ENCODE results near the gene SRGAP2B. TPM values are rescaled to one million over a fixed set of nuclear protein-coding genes. Genes with fewer than 3 reads are reported as not detected.
"Not testable (repeated sequence)": the region's sequence is repeated elsewhere in the genome, so short reads cannot be mapped to it uniquely, and the experiment has no call there.

Gene SRGAP2B
- polyA plus RNA-seq, 1 donor: 12.4 TPM

DNA sequence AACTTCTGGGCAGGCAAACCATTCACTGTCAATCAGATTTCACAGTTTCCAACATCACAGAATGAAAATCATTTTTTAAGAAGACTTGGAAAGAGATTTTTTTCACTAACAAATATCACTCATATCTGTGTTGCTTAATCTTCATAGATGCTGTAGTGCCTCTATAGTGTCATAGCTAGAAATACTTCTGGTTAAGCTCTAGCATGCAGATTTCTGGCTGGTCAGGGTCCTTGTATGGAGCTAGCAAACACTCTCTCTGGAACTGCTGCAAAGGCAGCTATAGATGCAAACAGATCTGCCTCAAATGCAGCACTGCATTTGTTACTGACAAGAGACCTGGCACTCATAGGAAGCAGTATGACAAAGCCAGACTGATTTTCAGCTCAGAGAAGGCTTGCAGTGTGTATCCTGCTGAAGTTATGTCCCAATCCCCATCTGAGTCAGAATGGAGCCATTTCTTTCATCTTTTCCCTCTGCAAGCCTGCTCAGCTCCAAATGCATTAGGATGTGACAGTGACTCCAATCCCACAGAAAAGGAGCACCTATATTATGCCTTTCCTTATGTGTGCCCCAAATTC lies 99.2 kb downstream of the SRGAP2B start:
- H3K36me3 ChIP-seq (ENCODE audit: control insufficient read depth, insufficient read depth, low read length); H3K27ac ChIP-seq (ENCODE audit: low read length); H3K4me1 ChIP-seq (ENCODE audit: control insufficient read depth, insufficient read depth, low read length); H3K4me3 ChIP-seq (ENCODE audit: low read length); H3K9me3 ChIP-seq (ENCODE audit: control insufficient read depth, low read depth, low read length); H3K27me3 ChIP-seq (ENCODE audit: control insufficient read depth, insufficient read depth, low read length): not testable (repeated sequence)
- DNase-seq: peak in 1 of 2 donors; percentile 1

DNA sequence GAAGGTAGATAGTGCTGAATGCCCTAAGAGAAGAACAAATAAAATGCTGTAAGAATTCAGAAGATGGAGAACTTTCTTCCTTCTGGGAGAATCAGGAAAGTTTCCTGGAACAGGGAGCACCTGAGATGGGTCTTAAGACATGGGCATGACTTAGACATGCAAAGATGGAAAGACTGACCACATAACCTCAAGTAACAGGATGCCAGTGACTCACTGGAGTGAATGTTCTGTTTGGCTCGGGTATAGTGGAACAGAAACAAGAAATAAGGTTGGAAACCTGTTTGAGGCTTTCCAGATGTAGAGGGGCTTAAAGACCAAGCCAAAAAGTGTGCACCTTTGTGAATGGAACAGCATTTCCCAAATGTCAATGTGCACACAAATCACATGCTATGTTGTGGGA lies 102.2 kb downstream of the SRGAP2B start:
- H3K36me3 ChIP-seq (ENCODE audit: control insufficient read depth, insufficient read depth, low read length); H3K9me3 ChIP-seq (ENCODE audit: control insufficient read depth, low read depth, low read length); H3K4me1 ChIP-seq (ENCODE audit: control insufficient read depth, insufficient read depth, low read length); H3K27ac ChIP-seq (ENCODE audit: low read length); H3K4me3 ChIP-seq (ENCODE audit: low read length); H3K27me3 ChIP-seq (ENCODE audit: control insufficient read depth, insufficient read depth, low read length); DNase-seq: not testable (repeated sequence)
- WGBS (ENCODE audit: insufficient coverage, low lambda C conversion rate): no CpG with 5 or more reads among the region's 1 CpG

DNA sequence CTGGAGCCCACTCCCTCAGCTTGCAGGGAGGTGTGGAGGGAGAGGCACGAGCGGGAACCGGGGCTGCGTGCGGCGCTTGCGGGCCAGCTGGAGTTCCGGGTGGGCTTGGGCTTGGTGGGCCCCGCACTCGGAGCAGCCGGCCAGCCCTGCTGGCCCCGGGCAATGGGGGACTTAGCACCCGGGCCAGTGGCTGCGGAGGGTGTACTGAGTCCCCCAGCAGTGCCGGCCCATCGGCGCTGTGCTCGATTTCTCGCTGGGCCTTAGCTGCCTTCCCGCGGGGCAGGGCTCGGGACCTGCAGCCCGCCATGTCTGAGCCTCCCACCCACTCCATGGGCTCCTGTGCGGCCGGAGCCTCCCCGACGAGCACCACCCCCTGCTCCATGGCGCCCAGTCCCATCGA lies 104.5 kb downstream of the SRGAP2B start:
- not testable (repeated sequence) for DNase-seq

DNA sequence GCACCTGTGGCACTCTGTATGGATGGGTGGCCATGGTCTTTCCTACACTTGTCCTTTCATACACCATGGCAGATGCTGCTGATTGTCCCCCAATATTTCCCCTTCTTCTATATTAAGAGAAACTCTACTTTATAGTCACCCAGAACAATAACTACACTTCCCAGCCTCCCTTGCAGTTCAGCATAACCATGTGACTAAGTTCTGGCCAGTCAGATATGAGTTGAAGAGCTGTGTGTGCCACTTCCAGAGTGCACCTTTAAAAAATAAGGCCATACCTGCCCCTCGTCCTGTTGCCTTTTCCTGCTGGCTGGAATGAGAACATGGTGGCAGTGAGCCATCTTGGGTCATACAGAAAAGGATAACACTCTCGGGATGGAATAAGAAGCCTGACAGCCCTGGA lies 108.0 kb downstream of the SRGAP2B start:
- not testable (repeated sequence) for DNase-seq; H3K4me1 ChIP-seq (ENCODE audit: control insufficient read depth, insufficient read depth, low read length); H3K9me3 ChIP-seq (ENCODE audit: control insufficient read depth, low read depth, low read length); H3K27ac ChIP-seq (ENCODE audit: low read length); H3K4me3 ChIP-seq (ENCODE audit: low read length); H3K27me3 ChIP-seq (ENCODE audit: control insufficient read depth, insufficient read depth, low read length); H3K36me3 ChIP-seq (ENCODE audit: control insufficient read depth, insufficient read depth, low read length)
- WGBS (ENCODE audit: insufficient coverage, low lambda C conversion rate): no CpG with 5 or more reads among the region's 2 CpGs

More for the DNA sequence above, 104.5 kb downstream of the SRGAP2B start:
- not testable (repeated sequence) for H3K9me3 ChIP-seq (ENCODE audit: control insufficient read depth, low read depth, low read length); H3K27me3 ChIP-seq (ENCODE audit: control insufficient read depth, insufficient read depth, low read length); H3K27ac ChIP-seq (ENCODE audit: low read length); H3K36me3 ChIP-seq (ENCODE audit: control insufficient read depth, insufficient read depth, low read length); H3K4me3 ChIP-seq (ENCODE audit: low read length); H3K4me1 ChIP-seq (ENCODE audit: control insufficient read depth, insufficient read depth, low read length)
- no CpG with 5 or more reads among the region's 29 CpGs for WGBS (ENCODE audit: insufficient coverage, low lambda C conversion rate)

DNA sequence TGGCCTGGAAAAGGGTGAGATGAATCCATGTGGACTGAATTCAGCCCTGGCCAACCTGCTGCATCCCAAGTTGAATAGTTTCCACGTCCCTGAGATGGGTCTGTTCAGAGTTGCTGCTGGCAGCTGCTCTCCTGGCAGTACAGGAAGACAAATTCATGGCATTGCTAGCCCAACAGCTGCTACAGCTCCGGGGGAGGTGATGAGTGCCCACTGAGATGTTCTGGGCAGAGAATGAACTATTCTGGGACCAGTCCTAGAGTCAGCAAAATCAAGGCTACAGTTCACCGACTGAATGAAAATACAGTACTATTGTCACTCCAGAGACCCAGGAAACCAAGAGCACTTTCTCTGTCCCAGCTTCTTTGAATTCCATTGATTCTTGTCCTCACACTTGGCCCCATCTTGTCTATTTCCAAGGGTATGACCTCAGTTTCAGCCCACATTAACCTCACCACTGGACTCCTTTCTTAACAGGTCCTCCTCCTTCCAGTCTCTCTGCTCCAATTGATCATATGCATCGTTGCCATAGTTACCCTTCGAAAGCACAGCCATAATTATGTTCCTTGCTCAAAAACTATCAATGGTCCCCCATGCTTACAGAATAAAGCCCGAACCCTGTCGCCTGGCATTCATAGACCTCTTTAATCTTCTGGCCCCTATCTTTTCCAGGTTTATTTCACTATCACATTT lies 108.8 kb downstream of the SRGAP2B start:
- H3K4me3 ChIP-seq (ENCODE audit: low read length); H3K36me3 ChIP-seq (ENCODE audit: control insufficient read depth, insufficient read depth, low read length); H3K27ac ChIP-seq (ENCODE audit: low read length); H3K27me3 ChIP-seq (ENCODE audit: control insufficient read depth, insufficient read depth, low read length); DNase-seq; H3K4me1 ChIP-seq (ENCODE audit: control insufficient read depth, insufficient read depth, low read length); H3K9me3 ChIP-seq (ENCODE audit: control insufficient read depth, low read depth, low read length): not testable (repeated sequence)
- no CpG with 5 or more reads among the region's 7 CpGs for whole genome bisulfite sequencing (ENCODE audit: insufficient coverage, low lambda C conversion rate)

DNA sequence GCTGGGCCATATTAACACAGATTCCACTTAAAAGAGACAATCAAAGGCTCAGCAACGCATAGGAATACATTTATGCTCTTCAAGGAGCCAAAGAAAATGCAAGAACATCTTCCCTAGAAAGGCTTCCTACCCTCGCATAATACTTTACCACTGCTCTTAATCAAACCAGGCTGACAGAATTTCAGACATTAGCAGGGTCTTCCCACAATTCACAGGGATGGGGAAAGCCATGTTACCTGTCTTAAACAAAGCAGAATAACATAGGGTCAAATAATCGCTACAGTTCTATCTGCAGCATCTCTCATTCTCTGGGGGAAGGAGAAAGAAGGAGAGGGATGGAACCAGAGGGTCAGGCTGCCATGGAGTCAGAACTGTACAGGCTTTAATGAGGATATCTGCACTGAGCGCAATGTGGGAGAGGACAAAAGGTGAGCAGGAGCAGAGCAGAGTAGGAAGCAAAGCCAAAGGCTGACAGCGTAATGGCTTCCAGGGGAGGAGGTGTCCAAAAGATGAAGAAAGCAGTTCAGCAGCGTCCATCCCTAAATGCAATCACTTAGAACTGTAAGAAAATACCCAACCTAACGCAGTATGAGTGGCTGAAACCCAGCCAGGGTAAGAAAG lies 109.5 kb downstream of the SRGAP2B start:
- WGBS (ENCODE audit: insufficient coverage, low lambda C conversion rate): no CpG with 5 or more reads among the region's 7 CpGs
- H3K4me3 ChIP-seq (ENCODE audit: low read length); DNase-seq; H3K27me3 ChIP-seq (ENCODE audit: control insufficient read depth, insufficient read depth, low read length); H3K4me1 ChIP-seq (ENCODE audit: control insufficient read depth, insufficient read depth, low read length); H3K27ac ChIP-seq (ENCODE audit: low read length); H3K36me3 ChIP-seq (ENCODE audit: control insufficient read depth, insufficient read depth, low read length); H3K9me3 ChIP-seq (ENCODE audit: control insufficient read depth, low read depth, low read length): not testable (repeated sequence)

DNA sequence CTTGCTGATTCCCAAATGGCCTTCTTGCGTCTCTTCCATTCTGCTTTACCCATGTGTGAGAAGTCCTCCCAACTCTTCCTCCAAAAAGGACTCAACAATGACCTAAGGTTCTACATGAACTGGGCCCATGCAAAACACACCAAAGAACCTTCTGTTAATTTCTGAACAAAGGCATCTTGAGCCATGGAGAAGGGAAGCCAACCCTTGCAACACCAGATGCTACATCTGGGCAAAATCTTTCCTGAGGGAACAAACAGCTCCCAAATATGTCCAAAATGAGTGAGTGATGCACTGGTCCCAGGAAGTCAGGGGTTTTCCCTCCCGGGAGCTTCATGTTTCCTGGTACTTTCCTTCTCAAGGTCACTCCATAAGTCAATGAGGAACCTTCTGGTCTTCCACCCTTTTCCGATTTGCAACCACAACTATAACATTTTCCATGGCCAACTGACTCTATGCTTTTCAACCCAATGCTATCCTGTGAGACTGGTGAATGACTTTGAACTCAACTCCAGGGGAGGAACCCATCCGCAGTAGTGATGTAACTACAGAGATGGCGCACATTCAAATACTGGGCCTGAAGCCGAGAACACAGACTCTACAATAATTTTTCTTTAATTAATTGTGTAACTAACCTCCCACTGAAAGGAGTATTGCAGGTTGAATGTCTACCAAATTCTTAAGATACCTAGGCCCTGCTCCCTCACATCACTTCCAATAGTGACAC lies 112.2 kb downstream of the SRGAP2B start:
- DNase-seq; H3K4me1 ChIP-seq (ENCODE audit: control insufficient read depth, insufficient read depth, low read length); H3K27me3 ChIP-seq (ENCODE audit: control insufficient read depth, insufficient read depth, low read length); H3K36me3 ChIP-seq (ENCODE audit: control insufficient read depth, insufficient read depth, low read length); H3K9me3 ChIP-seq (ENCODE audit: control insufficient read depth, low read depth, low read length); H3K27ac ChIP-seq (ENCODE audit: low read length); H3K4me3 ChIP-seq (ENCODE audit: low read length): not testable (repeated sequence)
- WGBS (ENCODE audit: insufficient coverage, low lambda C conversion rate): no CpG with 5 or more reads among the region's 6 CpGs

DNA sequence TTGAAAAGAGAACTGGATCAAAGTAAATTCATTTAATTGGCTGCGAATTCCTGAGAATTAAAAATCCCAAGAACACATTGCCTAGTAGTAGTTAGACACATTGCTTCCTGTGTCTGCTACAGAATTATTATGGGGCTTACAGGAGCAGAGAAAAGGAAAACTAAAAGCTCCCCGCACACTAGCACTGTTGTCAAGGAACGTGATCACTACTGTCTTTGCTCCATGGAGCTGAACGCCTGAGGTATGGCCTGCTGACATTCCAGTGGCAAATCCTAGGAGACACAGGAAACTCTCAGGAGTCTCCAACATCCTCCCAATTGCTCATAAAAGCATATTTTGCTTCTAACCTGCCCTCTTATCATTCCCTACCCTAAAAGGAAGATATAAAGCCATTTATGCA lies 114.0 kb downstream of the SRGAP2B start:
- H3K9me3 ChIP-seq (ENCODE audit: control insufficient read depth, low read depth, low read length); H3K36me3 ChIP-seq (ENCODE audit: control insufficient read depth, insufficient read depth, low read length); H3K4me1 ChIP-seq (ENCODE audit: control insufficient read depth, insufficient read depth, low read length); H3K4me3 ChIP-seq (ENCODE audit: low read length); H3K27me3 ChIP-seq (ENCODE audit: control insufficient read depth, insufficient read depth, low read length); DNase-seq; H3K27ac ChIP-seq (ENCODE audit: low read length): not testable (repeated sequence)
- no CpG with 5 or more reads among the region's 4 CpGs for WGBS (ENCODE audit: insufficient coverage, low lambda C conversion rate)

DNA sequence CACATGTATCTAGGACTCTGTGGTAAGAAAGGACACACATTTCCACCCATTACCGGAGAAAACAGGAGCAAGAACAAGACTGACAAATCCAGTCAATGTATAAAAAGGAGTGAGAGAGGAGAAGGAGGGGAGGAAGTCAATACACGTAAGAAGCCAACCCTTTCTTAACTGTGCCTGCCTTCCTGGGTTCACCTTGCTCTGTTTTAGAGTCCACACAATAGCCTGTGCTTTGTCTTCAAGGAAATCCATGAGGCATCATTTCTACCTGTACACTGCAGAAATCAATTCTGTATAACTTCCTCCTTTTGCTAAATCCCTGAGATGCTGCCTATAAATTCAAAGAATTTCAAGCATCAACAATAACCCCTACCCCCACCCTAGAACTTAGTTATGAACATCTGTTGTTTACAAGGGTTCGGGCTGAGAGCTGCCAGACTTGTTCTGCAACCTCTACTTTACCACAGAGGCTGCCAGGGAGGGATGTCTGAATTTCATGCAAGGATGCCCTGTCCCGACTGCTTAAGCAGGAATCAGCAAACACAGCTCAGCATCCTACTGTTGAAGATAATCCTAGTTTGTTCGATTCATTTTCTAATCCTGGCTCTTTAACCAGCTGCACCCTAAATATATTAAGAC lies 115.0 kb downstream of the SRGAP2B start:
- no CpG with 5 or more reads among the region's 5 CpGs for WGBS (ENCODE audit: insufficient coverage, low lambda C conversion rate)
- DNase-seq; H3K4me1 ChIP-seq (ENCODE audit: control insufficient read depth, insufficient read depth, low read length): not testable (repeated sequence)

DNA sequence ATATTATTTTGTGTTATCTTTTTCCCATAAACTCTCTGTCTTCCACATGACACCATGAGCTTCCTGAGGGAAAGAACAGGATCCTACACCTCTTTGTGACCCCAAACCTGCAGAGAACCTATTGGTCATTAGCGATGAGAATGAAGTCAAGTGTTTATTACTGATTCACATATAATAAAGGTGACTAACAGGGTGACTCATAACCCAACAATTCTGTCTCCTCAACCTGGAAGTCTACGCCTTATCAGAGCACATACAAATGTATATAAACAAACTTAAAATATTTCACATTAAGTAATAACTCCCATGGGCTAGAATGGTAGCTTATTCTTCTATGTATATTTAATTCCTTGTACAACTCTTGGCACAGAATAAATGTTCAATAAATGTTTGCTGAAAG lies 117.3 kb downstream of the SRGAP2B start:
- WGBS (ENCODE audit: insufficient coverage, low lambda C conversion rate): no CpG with 5 or more reads among the region's 2 CpGs
- H3K9me3 ChIP-seq (ENCODE audit: control insufficient read depth, low read depth, low read length); H3K36me3 ChIP-seq (ENCODE audit: control insufficient read depth, insufficient read depth, low read length); H3K4me1 ChIP-seq (ENCODE audit: control insufficient read depth, insufficient read depth, low read length); H3K27me3 ChIP-seq (ENCODE audit: control insufficient read depth, insufficient read depth, low read length); DNase-seq; H3K27ac ChIP-seq (ENCODE audit: low read length); H3K4me3 ChIP-seq (ENCODE audit: low read length): not testable (repeated sequence)

More for the DNA sequence above, 115.0 kb downstream of the SRGAP2B start:
- H3K9me3 ChIP-seq (ENCODE audit: control insufficient read depth, low read depth, low read length); H3K27ac ChIP-seq (ENCODE audit: low read length); H3K36me3 ChIP-seq (ENCODE audit: control insufficient read depth, insufficient read depth, low read length); H3K27me3 ChIP-seq (ENCODE audit: control insufficient read depth, insufficient read depth, low read length); H3K4me3 ChIP-seq (ENCODE audit: low read length): not testable (repeated sequence)
